Natural killer cell (primary cell): ENCODE data around the gene MCF2L. TPM values are rescaled to one million over a fixed set of nuclear protein-coding genes. Genes with fewer than 3 reads are reported as not detected.
"Not testable (repeated sequence)": the region's sequence is repeated elsewhere in the genome, so short reads cannot be mapped to it uniquely, and the experiment has no call there.

ENCODE experiments used
- ATAC-seq, 3 donors: fragments of 150-1000 bp in 2 of 3; fragments of 200-7000 bp in 1 of 3; cut with Tn5 transposase; 1 replicate in 1 of 3; 2 replicates in 2 of 3; pipeline ENCODE4 v1.10.0; 2021; ENCODE audit warnings: mild to moderate bottlenecking in 2 of 3, moderate library complexity in 2 of 3
- DNase-seq, 2 donors: peaks; one replicate each; pipeline versions ENCODE4 v3.0.0 to v3.0.0-alpha.2; 2013 to 2021; ENCODE audit warnings: mixed read lengths in 1 of 2
- H3K27ac ChIP-seq: one replicate; pipeline ENCODE4 v1.5.1; 2013; ENCODE audit warnings: mild to moderate bottlenecking, low read length
- H3K27me3 ChIP-seq: one replicate; pipeline ENCODE4 v1.6.1; 2013; ENCODE audit warnings: low read length; ENCODE audit not compliant: control insufficient read depth, insufficient read depth
- H3K36me3 ChIP-seq: one replicate; pipeline ENCODE4 v1.6.1; 2013; ENCODE audit warnings: low read length; ENCODE audit not compliant: control insufficient read depth, insufficient read depth
- H3K4me1 ChIP-seq: one replicate; pipeline ENCODE4 v1.6.1; 2013; ENCODE audit warnings: low read length; ENCODE audit not compliant: control insufficient read depth, insufficient read depth
- H3K4me3 ChIP-seq: one replicate; pipeline ENCODE4 v1.5.1; 2013; ENCODE audit warnings: low read length
- H3K9me3 ChIP-seq: one replicate; pipeline ENCODE4 v1.6.1; 2013; ENCODE audit warnings: low read length; ENCODE audit not compliant: control insufficient read depth, insufficient read depth
- H3K27ac Mint-ChIP-seq, 2 donors: one replicate each; pipeline ENCODE4 v1.8.0; 2022; ENCODE audit warnings: mild to moderate bottlenecking in 2 of 2, mixed read lengths in 2 of 2, moderate library complexity in 1 of 2
- H3K27me3 Mint-ChIP-seq, 2 donors: one replicate each; pipeline ENCODE4 v1.8.0; 2022; ENCODE audit warnings: low read depth in 2 of 2, mixed read lengths in 2 of 2
- H3K36me3 Mint-ChIP-seq: one replicate; pipeline ENCODE4 v1.8.0; 2022; ENCODE audit warnings: mixed read lengths
- H3K4me1 Mint-ChIP-seq, 2 donors: one replicate each; pipeline ENCODE4 v1.8.0; 2022; ENCODE audit warnings: mixed read lengths in 2 of 2
- H3K4me3 Mint-ChIP-seq: one replicate; pipeline ENCODE4 v1.8.0; 2022; ENCODE audit warnings: mild to moderate bottlenecking, moderate library complexity, mixed read lengths
- H3K9me3 Mint-ChIP-seq, 2 donors: one replicate each; pipeline ENCODE4 v1.8.0; 2022; ENCODE audit warnings: mixed read lengths in 2 of 2
- WGBS: methylation state at CpG from one replicate; pipeline ENCODE4 v1.1.7; 2013; ENCODE audit warnings: missing lambda C conversion rate; ENCODE audit not compliant: insufficient coverage; 5-methylcytosine and 5-hydroxymethylcytosine counted together
- intact Hi-C: fragments of 100-400 bp; cut with micrococcal nuclease; formaldehyde crosslinking; loops from one replicate; pipeline ENCODE4 v1.14.2; 2022
- total RNA-seq, 4 donors: library from RNA; stranded (reverse); fragments of 120-200 nt in 1 of 4; gene quantifications; one replicate each; pipeline versions ENCODE4 v1.2.3 to v1.2.4, GENCODE V29; 2013 to 2022
- TF ChIP-seq, protein P1 (sequence below): fragments of 200-600 bp; IDR thresholded peaks from one replicate; pipeline ENCODE4 v1.8.0; 2022; ENCODE audit warnings: antibody characterized with exemption

Gene MCF2L
- total RNA-seq, 3 donors from 2014 or later (not counting 1 experiment from before 2014, with no cell fraction given) = 1.7 to 3.0 (median 3.0) TPM

DNA sequence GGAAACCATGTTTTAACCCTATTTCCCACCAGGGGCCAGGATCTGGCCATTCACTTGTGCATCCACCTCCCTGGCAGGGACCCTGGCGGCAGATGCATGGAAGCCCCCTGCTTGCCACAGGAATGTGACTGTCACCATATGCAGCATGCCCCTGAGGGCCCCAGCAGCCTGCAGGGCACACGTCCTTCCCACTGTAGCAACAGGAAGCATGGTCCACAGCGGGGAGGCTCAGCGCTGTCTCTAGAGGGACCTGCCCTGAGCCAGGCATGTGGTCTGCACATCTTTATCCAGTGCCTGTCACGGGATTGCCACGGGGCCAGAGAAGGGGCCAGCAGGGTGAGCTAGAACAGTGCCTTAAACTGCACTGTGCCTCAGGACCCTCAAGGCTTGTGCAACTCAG is 34.9 kb upstream of the MCF2L start:
- 46% methylated on average over 6 of the region's 6 CpGs for WGBS
- Histone ChIP-seq H3K36me3 (no peaks in the 10 kb centered on the region), H3K4me1 (peaks cover 10% of the 10 kb centered on the region), H3K9me3 (no peaks in the 10 kb centered on the region), H3K4me3 (no peak overlapping the region), H3K27ac (no peak overlapping the region), H3K27me3 (peaks cover 8% of the 10 kb centered on the region)
- Mint-ChIP-seq H3K27ac (no peak overlapping the region), H3K9me3 (no peaks in the 10 kb centered on the region), H3K36me3 (peaks cover 6% of the 10 kb centered on the region), H3K4me1 (peaks cover 12 to 16% of the 10 kb centered on the region in 2 donors), H3K27me3 (peaks cover 26 to 46% of the 10 kb centered on the region in 2 donors), H3K4me3 (no peak overlapping the region)
- intact Hi-C loops = no loop called here
- ATAC-seq (no peak), DNase-seq (no peak)
- TF ChIP-seq, protein P1, sequence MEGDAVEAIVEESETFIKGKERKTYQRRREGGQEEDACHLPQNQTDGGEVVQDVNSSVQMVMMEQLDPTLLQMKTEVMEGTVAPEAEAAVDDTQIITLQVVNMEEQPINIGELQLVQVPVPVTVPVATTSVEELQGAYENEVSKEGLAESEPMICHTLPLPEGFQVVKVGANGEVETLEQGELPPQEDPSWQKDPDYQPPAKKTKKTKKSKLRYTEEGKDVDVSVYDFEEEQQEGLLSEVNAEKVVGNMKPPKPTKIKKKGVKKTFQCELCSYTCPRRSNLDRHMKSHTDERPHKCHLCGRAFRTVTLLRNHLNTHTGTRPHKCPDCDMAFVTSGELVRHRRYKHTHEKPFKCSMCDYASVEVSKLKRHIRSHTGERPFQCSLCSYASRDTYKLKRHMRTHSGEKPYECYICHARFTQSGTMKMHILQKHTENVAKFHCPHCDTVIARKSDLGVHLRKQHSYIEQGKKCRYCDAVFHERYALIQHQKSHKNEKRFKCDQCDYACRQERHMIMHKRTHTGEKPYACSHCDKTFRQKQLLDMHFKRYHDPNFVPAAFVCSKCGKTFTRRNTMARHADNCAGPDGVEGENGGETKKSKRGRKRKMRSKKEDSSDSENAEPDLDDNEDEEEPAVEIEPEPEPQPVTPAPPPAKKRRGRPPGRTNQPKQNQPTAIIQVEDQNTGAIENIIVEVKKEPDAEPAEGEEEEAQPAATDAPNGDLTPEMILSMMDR = no peak

DNA sequence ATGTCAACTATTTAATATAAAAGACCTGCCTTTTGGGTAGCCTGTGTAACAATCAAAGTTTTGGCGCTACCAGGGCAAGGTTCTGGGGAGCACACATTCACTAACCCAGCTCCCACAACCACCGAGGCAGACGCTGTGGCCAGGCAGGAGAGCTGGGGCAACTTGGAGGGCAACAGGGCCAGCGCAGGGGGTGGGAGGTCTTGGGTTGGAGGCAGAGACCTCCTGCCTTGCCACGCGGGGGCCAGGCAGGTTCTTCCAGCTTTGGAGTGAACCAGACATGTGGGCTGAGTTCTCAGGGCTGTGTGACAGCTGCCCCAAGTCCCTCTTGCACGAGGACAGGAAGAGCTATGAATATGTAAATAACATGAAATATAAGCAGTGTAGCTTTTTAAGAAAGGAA is 30.3 kb upstream of the MCF2L start:
- Histone ChIP-seq H3K4me1 (peaks cover 12% of the 10 kb centered on the region), H3K4me3 (no peak overlapping the region), H3K36me3 (no peaks in the 10 kb centered on the region), H3K27me3 (peaks cover 5% of the 10 kb centered on the region), H3K27ac (no peak overlapping the region), H3K9me3 (no peaks in the 10 kb centered on the region)
- intact Hi-C loops = no loop called here
- no peak for DNase-seq
- Mint-ChIP-seq H3K27me3 (peaks cover 24 to 37% of the 10 kb centered on the region in 2 donors), H3K4me1 (peaks cover 7 to 12% of the 10 kb centered on the region in 2 donors), H3K36me3 (no peaks in the 10 kb centered on the region), H3K27ac (no peak overlapping the region), H3K9me3 (no peaks in the 10 kb centered on the region), H3K4me3 (no peak overlapping the region)
- WGBS = 81% methylated on average over 7 of the region's 7 CpGs
- TF ChIP-seq, protein P1 = no peak
- ATAC-seq = no peak

DNA sequence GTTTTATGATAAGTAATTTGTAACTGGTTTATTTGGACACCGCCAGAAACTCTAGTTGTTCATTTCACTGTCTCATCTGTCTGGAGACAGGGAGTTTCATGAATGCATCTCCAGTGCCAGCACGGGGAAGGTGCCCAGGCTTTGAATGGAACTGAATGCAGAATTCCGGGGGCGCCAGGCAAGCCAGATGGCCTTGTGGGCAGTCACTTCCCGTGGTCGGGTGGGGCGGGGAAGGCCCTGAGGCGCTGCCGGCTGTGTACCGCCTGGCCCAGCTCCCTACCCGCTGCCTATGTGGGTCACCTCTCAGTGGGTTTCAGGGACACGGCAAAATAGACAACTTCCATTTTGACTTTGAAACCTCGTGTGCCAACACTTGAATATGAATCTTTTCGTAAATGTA is 28.8 kb upstream of the MCF2L start:
- DNase-seq (no peak), ATAC-seq (no peak)
- Histone ChIP-seq H3K27me3 (peaks cover 11% of the 10 kb centered on the region), H3K4me3 (no peak overlapping the region), H3K36me3 (no peaks in the 10 kb centered on the region), H3K27ac (no peak overlapping the region), H3K9me3 (no peaks in the 10 kb centered on the region), H3K4me1 (peaks cover 14% of the 10 kb centered on the region)
- H3K9me3 Mint-ChIP-seq = no peaks in the 10 kb centered on the region
- TF ChIP-seq, protein P1 = no peak
- peaks cover 25 to 38% of the 10 kb centered on the region in 2 donors for H3K27me3 Mint-ChIP-seq
- H3K36me3 Mint-ChIP-seq = no peaks in the 10 kb centered on the region
- H3K4me3 Mint-ChIP-seq = no peak overlapping the region
- intact Hi-C loops = loop anchor here (5.0 to 10.0 kb wide), 2 partner anchors 285 to 622 kb away; no protein-coding TSS in a partner anchor
- H3K27ac Mint-ChIP-seq = no peak overlapping the region
- H3K4me1 Mint-ChIP-seq = peaks cover 7 to 12% of the 10 kb centered on the region in 2 donors
- 20% methylated on average over 13 of the region's 14 CpGs for whole genome bisulfite sequencing

DNA sequence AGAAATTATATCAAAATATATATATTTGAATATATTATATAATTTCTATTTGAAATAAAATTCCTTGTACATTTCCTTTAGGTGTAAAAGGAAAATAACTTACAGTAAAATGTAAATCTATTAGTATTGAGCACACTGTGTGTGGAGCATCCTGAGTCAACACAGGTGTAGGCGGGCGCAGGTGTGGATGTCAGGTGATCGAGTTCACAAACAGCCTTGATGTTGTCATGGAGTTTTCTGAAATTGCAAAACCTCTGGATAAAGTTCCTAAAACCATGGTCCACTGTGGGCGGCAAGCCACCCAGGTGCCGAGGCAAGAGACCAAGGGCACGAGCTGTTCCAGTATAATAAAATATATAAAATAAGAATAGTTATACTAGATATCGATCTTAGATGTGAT is 27.7 kb upstream of the MCF2L start:
- no peak for ATAC-seq

DNA sequence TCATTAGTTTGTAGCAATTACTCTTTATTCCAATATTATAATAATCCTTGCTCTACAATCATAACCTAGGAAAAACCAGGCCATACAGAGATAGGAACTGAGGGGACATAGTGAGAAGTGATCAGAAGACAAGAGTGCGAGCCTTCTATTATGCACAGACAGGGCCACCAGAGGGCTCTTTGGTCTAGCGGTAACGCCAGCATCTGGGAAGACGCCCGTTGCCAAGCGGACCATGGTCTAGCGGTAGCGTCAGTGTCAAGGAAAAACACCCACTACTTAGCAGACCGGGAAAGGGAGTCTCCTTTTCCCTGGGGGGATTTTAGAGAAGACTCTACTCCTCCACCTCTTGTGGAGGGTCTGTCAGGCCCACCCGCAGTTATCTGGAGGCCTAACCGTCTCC is 27.2 kb upstream of the MCF2L start:
- H3K4me3 Mint-ChIP-seq, H3K36me3 ChIP-seq, H3K27ac Mint-ChIP-seq, ATAC-seq, H3K9me3 ChIP-seq, H3K27ac ChIP-seq, DNase-seq, H3K9me3 Mint-ChIP-seq, H3K4me3 ChIP-seq, H3K36me3 Mint-ChIP-seq: not testable (repeated sequence)
- Mint-ChIP-seq H3K27me3 (peaks cover 34 to 41% of the 10 kb centered on the region in 2 donors), H3K4me1 (peaks cover 7 to 12% of the 10 kb centered on the region in 2 donors)
- 91% methylated on average over 8 of the region's 11 CpGs for WGBS
- H3K4me1 ChIP-seq = peaks cover 14% of the 10 kb centered on the region
- intact Hi-C loops = loop anchor here (1.0 to 10.0 kb wide), 3 partner anchors 283 to 621 kb away; no protein-coding TSS in a partner anchor
- peaks cover 11% of the 10 kb centered on the region for H3K27me3 ChIP-seq

More for the DNA sequence above, 27.7 kb upstream of the MCF2L start:
- Mint-ChIP-seq H3K27me3 (peaks cover 32 to 41% of the 10 kb centered on the region in 2 donors), H3K4me1 (peaks cover 7 to 12% of the 10 kb centered on the region in 2 donors), H3K4me3 (no peak overlapping the region), H3K36me3 (no peaks in the 10 kb centered on the region), H3K9me3 (no peaks in the 10 kb centered on the region), H3K27ac (no peak overlapping the region)
- Histone ChIP-seq H3K36me3 (no peaks in the 10 kb centered on the region), H3K4me1 (peaks cover 14% of the 10 kb centered on the region), H3K27me3 (peaks cover 11% of the 10 kb centered on the region), H3K4me3 (no peak overlapping the region), H3K27ac (no peak overlapping the region), H3K9me3 (no peaks in the 10 kb centered on the region)
- TF ChIP-seq, protein P1 = no peak
- intact Hi-C loops = loop anchor here (5.0 to 10.0 kb wide), 2 partner anchors 283 to 621 kb away; no protein-coding TSS in a partner anchor
- 96% methylated on average over 4 of the region's 7 CpGs for WGBS
- DNase-seq = no peak
